ENCODE data around the gene BPI.

Gene BPI

GRCh38 chr20:38386004-38386403 is 82.0 kb downstream of the BPI start:
- Histone ChIP-seq H3K27me3 (ENCODE audit: insufficient read depth, low read length) (no peaks in the 10 kb centered on the region), H2AFZ (ENCODE audit: insufficient read depth, low read length, poor library complexity) (no peak overlapping the region), H3K79me2 (ENCODE audit: control insufficient read depth, insufficient read depth, low read length, poor library complexity) (no peaks in the 10 kb centered on the region), H3K23ac (ENCODE audit: low read length) (no peak overlapping the region), H3K4ac (ENCODE audit: low read depth, low read length) (no peak overlapping the region), H2BK12ac (ENCODE audit: low read length) (no peak overlapping the region), H3K14ac (ENCODE audit: low read length) (no peak overlapping the region), H3K9me3 (ENCODE audit: insufficient read depth, low read depth, low read length) (no peaks in the 10 kb centered on the region), H3K27ac (ENCODE audit: low read depth, low read length) (no peak overlapping the region), H4K12ac (ENCODE audit: low read depth, low read length) (no peak overlapping the region), H3K18ac (ENCODE audit: low read length) (no peak overlapping the region), H3K9ac (ENCODE audit: low read length) (no peak overlapping the region), H3K4me3 (ENCODE audit: low read depth, low read length) (no peak overlapping the region), H2AK5ac (ENCODE audit: low read length) (no peak overlapping the region), H2BK120ac (ENCODE audit: insufficient read depth, low read length, poor library complexity) (no peak overlapping the region), H3K4me1 (ENCODE audit: control insufficient read depth in 1 of 2, insufficient read depth in 2 of 2, low read length in 2 of 2) (no peaks in the 10 kb centered on the region), H2BK5ac (ENCODE audit: low read depth, low read length, poor library complexity) (no peak overlapping the region), H3K79me1 (ENCODE audit: low read length) (no peaks in the 10 kb centered on the region), H3K4me2 (ENCODE audit: low read length) (no peak overlapping the region), H3K36me3 (ENCODE audit: control insufficient read depth in 1 of 2, insufficient read depth in 2 of 2, low read length in 2 of 2) (no peaks in the 10 kb centered on the region), H4K91ac (ENCODE audit: low read depth, low read length) (no peak overlapping the region), H4K8ac (ENCODE audit: low read depth, low read length) (no peak overlapping the region)
- no peak for DNase-seq
- WGBS (ENCODE audit: extremely low coverage, insufficient coverage, insufficient read length) = no CpG with 5 or more reads among the region's 8 CpGs

GRCh38 chr20:38386851-38387250 is 82.9 kb downstream of the BPI start:
- H2BK120ac ChIP-seq (ENCODE audit: insufficient read depth, low read length, poor library complexity) = no peak overlapping the region
- H4K91ac ChIP-seq (ENCODE audit: low read depth, low read length) = no peak overlapping the region
- no CpG with 5 or more reads among the region's 2 CpGs for WGBS (ENCODE audit: extremely low coverage, insufficient coverage, insufficient read length)
- no peak for DNase-seq
- no peak overlapping the region for H2AK5ac ChIP-seq (ENCODE audit: low read length)
- no peaks in the 10 kb centered on the region for H3K27me3 ChIP-seq (ENCODE audit: insufficient read depth, low read length)
- H3K18ac ChIP-seq (ENCODE audit: low read length) = no peak overlapping the region
- H2AFZ ChIP-seq (ENCODE audit: insufficient read depth, low read length, poor library complexity) = no peak overlapping the region
- H3K79me1 ChIP-seq (ENCODE audit: low read length) = no peaks in the 10 kb centered on the region
- H3K14ac ChIP-seq (ENCODE audit: low read length) = no peak overlapping the region
- no peak overlapping the region for H2BK5ac ChIP-seq (ENCODE audit: low read depth, low read length, poor library complexity)
- H3K27ac ChIP-seq (ENCODE audit: low read depth, low read length) = no peak overlapping the region
- H3K9me3 ChIP-seq (ENCODE audit: insufficient read depth, low read depth, low read length) = no peaks in the 10 kb centered on the region
- H3K4ac ChIP-seq (ENCODE audit: low read depth, low read length) = no peak overlapping the region
- no peaks in the 10 kb centered on the region for H3K36me3 ChIP-seq (ENCODE audit: control insufficient read depth in 1 of 2, insufficient read depth in 2 of 2, low read length in 2 of 2)
- H3K4me2 ChIP-seq (ENCODE audit: low read length) = no peak overlapping the region
- no peak overlapping the region for H3K23ac ChIP-seq (ENCODE audit: low read length)
- no peak overlapping the region for H3K9ac ChIP-seq (ENCODE audit: low read length)
- no peak overlapping the region for H2BK12ac ChIP-seq (ENCODE audit: low read length)
- no peak overlapping the region for H3K4me3 ChIP-seq (ENCODE audit: low read depth, low read length)
- no peaks in the 10 kb centered on the region for H3K4me1 ChIP-seq (ENCODE audit: control insufficient read depth in 1 of 2, insufficient read depth in 2 of 2, low read length in 2 of 2)
- no peak overlapping the region for H4K12ac ChIP-seq (ENCODE audit: low read depth, low read length)
- H4K8ac ChIP-seq (ENCODE audit: low read depth, low read length) = no peak overlapping the region
- H3K79me2 ChIP-seq (ENCODE audit: control insufficient read depth, insufficient read depth, low read length, poor library complexity) = no peaks in the 10 kb centered on the region

All from trophoblast cell (in vitro differentiated cells and primary cell).